Astrocyte of the spinal cord (primary cell): ENCODE measurements around the gene WDR75.
A peak's percentile ranks its signal among the peaks of the same experiment; 100 is the strongest.

Source experiments
- DNase-seq: peaks from one replicate; pipeline ENCODE4 v3.0.0; 2011; ENCODE audit warnings: low read depth, low spot score
- H3K4me3 ChIP-seq: 2 replicates; pipeline ENCODE4 v1.5.1; 2011; ENCODE audit warnings: low read depth, mild to moderate bottlenecking, low read length, moderate library complexity
- in situ Hi-C: cut with HindIII; loops from 2 replicates; pipeline ENCODE4 v1.10.0; 2017; ENCODE audit warnings: low sequenced_read_pairs
- TF ChIP-seq, protein P1 (sequence below): IDR thresholded peaks from 2 replicates; pipeline ENCODE4 v1.5.1; 2012; ENCODE audit warnings: low read depth, mild to moderate bottlenecking, low read length, inconsistent platforms

Gene WDR75

GRCh38 chr2:189439342-189439741, 1.9 kb upstream of the WDR75 start:
- H3K4me3 ChIP-seq = no peak overlapping the region
- no peak for DNase-seq
- TF ChIP-seq, protein P1, sequence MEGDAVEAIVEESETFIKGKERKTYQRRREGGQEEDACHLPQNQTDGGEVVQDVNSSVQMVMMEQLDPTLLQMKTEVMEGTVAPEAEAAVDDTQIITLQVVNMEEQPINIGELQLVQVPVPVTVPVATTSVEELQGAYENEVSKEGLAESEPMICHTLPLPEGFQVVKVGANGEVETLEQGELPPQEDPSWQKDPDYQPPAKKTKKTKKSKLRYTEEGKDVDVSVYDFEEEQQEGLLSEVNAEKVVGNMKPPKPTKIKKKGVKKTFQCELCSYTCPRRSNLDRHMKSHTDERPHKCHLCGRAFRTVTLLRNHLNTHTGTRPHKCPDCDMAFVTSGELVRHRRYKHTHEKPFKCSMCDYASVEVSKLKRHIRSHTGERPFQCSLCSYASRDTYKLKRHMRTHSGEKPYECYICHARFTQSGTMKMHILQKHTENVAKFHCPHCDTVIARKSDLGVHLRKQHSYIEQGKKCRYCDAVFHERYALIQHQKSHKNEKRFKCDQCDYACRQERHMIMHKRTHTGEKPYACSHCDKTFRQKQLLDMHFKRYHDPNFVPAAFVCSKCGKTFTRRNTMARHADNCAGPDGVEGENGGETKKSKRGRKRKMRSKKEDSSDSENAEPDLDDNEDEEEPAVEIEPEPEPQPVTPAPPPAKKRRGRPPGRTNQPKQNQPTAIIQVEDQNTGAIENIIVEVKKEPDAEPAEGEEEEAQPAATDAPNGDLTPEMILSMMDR = peak; percentile 18
- in situ Hi-C loops = no loop called here

DNA sequence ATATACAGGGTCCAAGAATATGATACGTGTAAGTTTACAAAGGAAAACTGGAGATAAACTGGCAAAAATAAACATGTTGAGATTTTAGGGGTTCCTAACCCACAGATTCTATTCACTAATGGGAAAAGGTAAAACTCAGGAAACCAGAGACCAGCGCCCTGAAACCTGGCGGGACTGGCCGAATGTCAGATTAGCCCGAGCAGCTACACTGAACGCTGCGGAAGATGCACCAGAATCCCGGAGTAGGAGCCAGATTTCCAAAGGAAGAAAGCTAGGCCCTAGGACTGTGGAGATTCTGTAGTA, 679 bp upstream of the WDR75 start:
- H3K4me3 ChIP-seq = peak overlapping the region; percentile 86
- TF ChIP-seq, protein P1 = no peak
- in situ Hi-C loops = no loop called here
- no peak for DNase-seq

DNA sequence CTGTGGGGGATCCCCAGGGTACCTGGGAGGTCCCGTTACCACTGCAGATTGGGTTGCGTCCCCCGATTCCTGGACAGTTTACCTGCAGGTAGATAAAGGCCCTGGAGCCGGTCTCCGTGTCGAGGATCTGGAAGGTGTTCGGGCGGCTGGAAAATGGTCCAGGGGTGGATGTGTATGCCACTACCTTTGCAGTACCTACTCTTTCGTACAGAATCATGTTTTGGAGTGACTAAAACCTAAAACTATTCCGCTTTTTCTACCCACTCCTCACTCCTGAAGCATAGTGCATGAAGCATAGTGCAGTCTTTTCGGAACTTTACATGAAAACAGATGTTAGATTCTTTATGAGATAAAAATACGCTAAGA, 418 bp downstream of the WDR75 start:
- in situ Hi-C loops = no loop called here
- TF ChIP-seq, protein P1 = no peak
- peak overlapping the region; percentile 86 for H3K4me3 ChIP-seq
- no peak for DNase-seq

- TF ChIP-seq, protein P1 = no peak
- no peak for DNase-seq
- in situ Hi-C loops = no loop called here
- H3K4me3 ChIP-seq = peak overlapping the region; percentile 86
Measured at GRCh38 chr2:189442468-189442867, 1.2 kb downstream of the WDR75 start.

GRCh38 chr2:189444322-189444721, 3.0 kb downstream of the WDR75 start:
- in situ Hi-C loops = no loop called here
- DNase-seq = peak; percentile 44
- TF ChIP-seq, protein P1 = no peak
- H3K4me3 ChIP-seq = no peak overlapping the region

DNA sequence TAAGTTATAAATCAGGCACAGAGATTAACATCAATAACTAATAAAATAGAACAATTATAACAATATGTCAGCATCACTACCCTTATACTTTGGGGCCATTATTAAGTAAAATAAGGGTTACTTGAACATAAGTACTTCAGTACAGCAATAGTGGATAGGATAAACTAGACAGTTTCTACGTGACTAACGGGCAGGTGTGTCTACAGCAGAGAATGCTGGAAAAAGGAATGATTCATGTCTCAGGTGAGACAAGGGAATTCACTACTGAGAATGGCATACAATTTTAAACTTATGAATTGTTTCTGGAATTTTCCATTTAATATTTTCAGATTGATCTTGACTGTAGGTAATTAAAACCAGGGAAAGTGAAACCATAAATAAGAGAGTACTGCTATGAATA, 5.5 kb downstream of the WDR75 start:
- H3K4me3 ChIP-seq = no peak overlapping the region
- DNase-seq = no peak
- in situ Hi-C loops = no loop called here
- TF ChIP-seq, protein P1 = no peak

DNA sequence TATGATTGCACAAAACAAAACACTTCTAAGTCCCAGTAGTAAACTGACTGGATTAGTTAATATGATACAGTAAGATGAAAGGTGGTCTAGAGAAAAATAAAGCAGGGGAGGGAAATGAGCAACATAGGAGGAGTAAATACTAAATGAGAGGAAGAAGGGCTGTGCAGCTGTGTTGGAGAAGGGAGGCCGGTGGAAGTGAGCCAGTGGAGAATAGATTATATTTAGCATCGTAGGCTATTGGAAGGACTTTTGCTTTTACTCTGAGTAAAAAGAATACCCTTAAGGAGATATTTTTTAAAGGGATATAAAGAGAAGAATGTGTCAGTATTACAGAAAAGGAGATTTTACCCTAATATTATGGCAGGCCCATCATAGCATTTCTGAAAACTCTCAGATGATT, 12.7 kb downstream of the WDR75 start:
- in situ Hi-C loops = no loop called here
- H3K4me3 ChIP-seq = no peak overlapping the region
- TF ChIP-seq, protein P1 = no peak
- DNase-seq = no peak
